ENCODE measurements around the gene ACO1. TPM values are rescaled to one million over a fixed set of nuclear protein-coding genes. Genes with fewer than 3 reads are reported as not detected.

ACO1 gene
- total and polyA plus RNA-seq, 9 of the 15 experiments (the other 6 are each of a cell fraction or from before 2014, with no cell fraction given), result 0.96 to 29.7 (median 16.9) TPM

DNA sequence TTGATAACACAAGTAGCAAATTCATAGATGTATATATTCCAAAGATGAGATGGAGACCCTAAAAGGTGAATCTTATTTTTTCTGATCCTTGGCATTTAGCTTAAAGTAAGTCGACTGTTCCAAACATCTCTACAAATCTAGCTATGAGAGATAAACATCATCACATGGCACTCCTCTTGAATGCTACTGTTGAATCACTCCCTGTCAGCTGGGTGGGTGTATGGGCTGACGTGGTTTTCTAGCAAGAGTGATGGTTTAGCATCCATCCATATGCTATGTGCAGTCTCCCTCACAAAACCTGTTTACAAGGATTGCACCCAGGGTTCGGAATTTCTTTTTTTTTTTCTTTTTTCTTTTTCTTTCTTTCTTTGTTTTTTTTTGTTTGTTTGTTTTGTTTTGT lies 13.8 kb downstream of the ACO1 start:
- in situ Hi-C loops (cut with MboI), result loop anchor here (25.0 kb wide), 1 partner anchor 839 kb away; the partner anchor contains the start of gene SPINK4
- TF ChIP-seq RAD51 (IDR thresholded peaks at IDR 0.05; ENCODE audit: borderline replicate concordance, low read depth) (no peak), SLC30A9 (CRISPR knock-in tag; IDR thresholded peaks at IDR 0.05) (no peak), MED1 (CRISPR knock-in tag; IDR thresholded peaks at IDR 0.05; ENCODE audit: borderline replicate concordance) (no peak), GTF2A2 (tag; IDR thresholded peaks at IDR 0.05) (no peak), MTF1 (CRISPR knock-in tag; IDR thresholded peaks at IDR 0.05; ENCODE audit: borderline replicate concordance) (no peak), GABPA (tag; conservative IDR thresholded peaks at IDR 0.05; ENCODE audit: low read depth) (no peak)
- TF ChIP-seq, protein P1, sequence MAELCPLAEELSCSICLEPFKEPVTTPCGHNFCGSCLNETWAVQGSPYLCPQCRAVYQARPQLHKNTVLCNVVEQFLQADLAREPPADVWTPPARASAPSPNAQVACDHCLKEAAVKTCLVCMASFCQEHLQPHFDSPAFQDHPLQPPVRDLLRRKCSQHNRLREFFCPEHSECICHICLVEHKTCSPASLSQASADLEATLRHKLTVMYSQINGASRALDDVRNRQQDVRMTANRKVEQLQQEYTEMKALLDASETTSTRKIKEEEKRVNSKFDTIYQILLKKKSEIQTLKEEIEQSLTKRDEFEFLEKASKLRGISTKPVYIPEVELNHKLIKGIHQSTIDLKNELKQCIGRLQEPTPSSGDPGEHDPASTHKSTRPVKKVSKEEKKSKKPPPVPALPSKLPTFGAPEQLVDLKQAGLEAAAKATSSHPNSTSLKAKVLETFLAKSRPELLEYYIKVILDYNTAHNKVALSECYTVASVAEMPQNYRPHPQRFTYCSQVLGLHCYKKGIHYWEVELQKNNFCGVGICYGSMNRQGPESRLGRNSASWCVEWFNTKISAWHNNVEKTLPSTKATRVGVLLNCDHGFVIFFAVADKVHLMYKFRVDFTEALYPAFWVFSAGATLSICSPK (IDR thresholded peaks at IDR 0.05; ENCODE audit: borderline replicate concordance), result no peak
- Histone ChIP-seq H4K20me1 (replicated peaks; ENCODE audit: control insufficient read depth, insufficient read depth, low read length) (no peaks in the 10 kb centered on the region), H3K4me3 (no peak overlapping the region), H3K9me1 (ENCODE audit: control insufficient read depth, insufficient read depth, low read length) (no peaks in the 10 kb centered on the region), H3K9me3 (replicated peaks; ENCODE audit: control insufficient read depth, insufficient read depth, low read depth, low read length) (no peaks in the 10 kb centered on the region), H3K4me1 (replicated peaks in 1 of 2; ENCODE audit: control insufficient read depth in 2 of 2, insufficient read depth in 2 of 2, low read length in 2 of 2) (no peaks in the 10 kb centered on the region), H3K79me2 (ENCODE audit: control insufficient read depth, insufficient read depth, low read length) (no peaks in the 10 kb centered on the region), H3K9ac (ENCODE audit: insufficient read depth in 1 of 2, low read depth in 2 of 2, low read length in 2 of 2) (no peak overlapping the region), H3K27me3 (ENCODE audit: control insufficient read depth in 2 of 2, insufficient read depth in 2 of 2, low read length in 2 of 2) (no peaks in the 10 kb centered on the region), H2AFZ (ENCODE audit: low read depth, low read length) (no peak overlapping the region), H3K27ac (ENCODE audit: extremely low read depth, low read depth, low read length) (no peak overlapping the region), H3K4me2 (ENCODE audit: insufficient read depth, low read length) (no peak overlapping the region), H3K36me3 (ENCODE audit: control insufficient read depth, insufficient read depth, low read length) (no peaks in the 10 kb centered on the region)
- no peak for ATAC-seq
- intact Hi-C loops (cut with micrococcal nuclease), result no loop called here
- FAIRE-seq, result no peak
- POLR2A ChIA-PET, result interaction anchor here (0.7 to 0.9 kb wide), 3 partner anchors 9 to 55 kb away, joined by 3 to 5 read pairs (median 3); no protein-coding TSS in a partner anchor
- BruUV-seq (replicated peaks), result no TSS peak
- CTCF ChIA-PET (ENCODE audit: low intra/inter-chr PET ratio), result no interaction called here
- no peak for DNase-seq (ENCODE audit: extremely low read depth in 1 of 4, low spot score in 3 of 4)
- 61% methylated on average over 3 of the region's 3 CpGs for WGBS (ENCODE audit: insufficient coverage, low coverage, missing lambda C conversion rate)

Measured in K562 (cell line).